ENCODE results near the gene NINJ1.

The NINJ1 gene

GRCh38 chr9:93169444-93169843 is 35.4 kb upstream of the NINJ1 start:
- H3K4me1 Mint-ChIP-seq (ENCODE audit: low read depth) = peaks cover 6% of the 10 kb centered on the region
- H3K36me3 Mint-ChIP-seq (ENCODE audit: low read depth) = no peaks in the 10 kb centered on the region
- no peak overlapping the region for H3K4me3 Mint-ChIP-seq
- intact Hi-C loops (cut with micrococcal nuclease) = no loop called here
- H3K27ac Mint-ChIP-seq = no peak overlapping the region
- H3K27me3 Mint-ChIP-seq = peaks cover 31% of the 10 kb centered on the region
- no peaks in the 10 kb centered on the region for H3K9me3 Mint-ChIP-seq

GRCh38 chr9:93168581-93168980 is 34.5 kb upstream of the NINJ1 start:
- Mint-ChIP-seq H3K27ac (no peak overlapping the region), H3K27me3 (peaks cover 28% of the 10 kb centered on the region), H3K9me3 (no peaks in the 10 kb centered on the region), H3K4me1 (ENCODE audit: low read depth) (peaks cover 6% of the 10 kb centered on the region), H3K4me3 (no peak overlapping the region), H3K36me3 (ENCODE audit: low read depth) (no peaks in the 10 kb centered on the region)
- intact Hi-C loops (cut with micrococcal nuclease) = no loop called here

DNA sequence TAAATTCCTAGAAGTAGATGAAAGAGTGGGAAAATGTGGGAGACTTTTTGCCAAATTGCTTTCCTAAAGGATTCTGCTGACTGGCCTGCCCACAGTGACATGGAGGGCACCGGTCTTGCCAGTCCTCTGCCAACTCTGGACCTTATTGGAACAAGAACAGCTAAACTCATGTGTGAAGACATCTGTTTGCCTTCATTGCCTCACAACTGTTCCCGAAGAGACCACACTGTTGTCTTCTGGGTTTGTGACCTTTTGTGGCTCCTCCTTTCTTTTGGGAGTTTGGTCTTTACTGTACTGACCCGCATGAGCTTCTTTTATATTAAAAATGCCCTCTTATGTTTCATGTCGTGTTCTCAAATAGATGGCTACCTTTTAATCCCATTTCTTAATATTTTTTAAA is 33.8 kb upstream of the NINJ1 start:
- peaks cover 28% of the 10 kb centered on the region for H3K27me3 Mint-ChIP-seq
- H3K36me3 Mint-ChIP-seq (ENCODE audit: low read depth) = no peaks in the 10 kb centered on the region
- no peak overlapping the region for H3K4me3 Mint-ChIP-seq
- no peaks in the 10 kb centered on the region for H3K9me3 Mint-ChIP-seq
- H3K27ac Mint-ChIP-seq = no peak overlapping the region
- intact Hi-C loops (cut with micrococcal nuclease) = no loop called here
- no peaks in the 10 kb centered on the region for H3K4me1 Mint-ChIP-seq (ENCODE audit: low read depth)

DNA sequence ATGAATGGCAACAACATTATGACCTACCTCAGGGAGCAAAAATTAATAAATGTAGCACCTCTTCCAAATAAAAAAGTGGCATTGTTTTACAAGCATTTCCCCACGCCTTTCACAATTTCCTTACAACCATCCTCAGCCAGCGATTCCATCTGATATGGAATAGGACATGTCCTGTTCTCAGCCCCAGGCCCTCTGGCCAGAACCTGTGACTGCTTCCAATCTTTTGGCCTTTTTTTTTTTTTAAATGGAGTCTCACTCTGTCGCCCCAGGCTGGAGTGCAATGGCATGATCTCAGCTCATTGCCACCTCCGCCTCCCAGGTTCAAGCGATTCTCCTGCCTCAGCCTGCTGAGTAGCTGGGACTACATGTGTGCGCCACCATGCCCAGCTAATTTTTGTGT is 33.1 kb upstream of the NINJ1 start:
- no peak overlapping the region for H3K4me3 Mint-ChIP-seq
- peaks cover 26% of the 10 kb centered on the region for H3K27me3 Mint-ChIP-seq
- H3K9me3 Mint-ChIP-seq = no peaks in the 10 kb centered on the region
- no peak overlapping the region for H3K27ac Mint-ChIP-seq
- no peaks in the 10 kb centered on the region for H3K4me1 Mint-ChIP-seq (ENCODE audit: low read depth)
- no peaks in the 10 kb centered on the region for H3K36me3 Mint-ChIP-seq (ENCODE audit: low read depth)
- intact Hi-C loops (cut with micrococcal nuclease) = no loop called here

DNA sequence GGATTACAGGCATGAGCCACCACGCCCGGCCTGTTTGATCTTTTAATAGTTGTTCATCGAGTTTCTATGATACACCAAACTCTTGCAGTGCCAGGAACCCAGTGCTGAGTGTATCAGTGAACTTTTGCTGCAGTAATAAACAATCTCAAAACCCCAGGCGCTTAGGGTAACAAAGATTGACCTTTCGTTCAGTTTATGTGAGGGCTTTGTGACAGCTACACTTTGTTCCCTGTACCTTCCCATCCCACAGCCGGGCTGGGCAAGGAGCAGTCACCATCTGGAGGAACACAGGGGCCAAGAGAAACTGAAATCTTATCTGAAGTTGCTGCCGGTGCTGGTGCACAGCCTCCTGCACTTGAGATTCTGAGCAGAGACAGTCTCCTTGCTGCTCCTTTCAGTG is 32.6 kb upstream of the NINJ1 start:
- intact Hi-C loops (cut with micrococcal nuclease) = no loop called here
- no peaks in the 10 kb centered on the region for H3K4me1 Mint-ChIP-seq (ENCODE audit: low read depth)
- no peak overlapping the region for H3K27ac Mint-ChIP-seq
- H3K4me3 Mint-ChIP-seq = no peak overlapping the region
- peaks cover 26% of the 10 kb centered on the region for H3K27me3 Mint-ChIP-seq
- H3K9me3 Mint-ChIP-seq = no peaks in the 10 kb centered on the region
- no peaks in the 10 kb centered on the region for H3K36me3 Mint-ChIP-seq (ENCODE audit: low read depth)

DNA sequence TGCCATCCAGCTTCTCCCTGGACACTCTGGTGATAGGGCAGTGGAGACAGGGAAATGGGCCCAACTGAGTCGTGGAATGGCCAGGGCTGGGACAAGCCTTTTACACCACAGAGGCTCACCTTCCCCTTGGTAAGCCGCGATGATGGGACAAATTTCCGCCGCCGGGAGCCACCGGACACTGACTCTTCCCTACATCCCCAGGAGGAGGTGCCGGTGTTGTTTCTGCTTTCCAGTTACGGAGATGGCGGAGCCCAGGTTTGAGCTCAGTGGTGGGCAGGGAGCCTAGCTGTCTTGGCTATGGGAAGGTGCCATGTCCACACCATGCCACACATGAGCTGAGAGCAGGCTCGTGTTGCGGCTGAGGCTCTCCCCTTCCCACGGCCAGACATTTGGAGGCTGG is 30.0 kb upstream of the NINJ1 start:
- intact Hi-C loops (cut with micrococcal nuclease) = no loop called here
- Mint-ChIP-seq H3K36me3 (ENCODE audit: low read depth) (no peaks in the 10 kb centered on the region), H3K9me3 (no peaks in the 10 kb centered on the region), H3K4me1 (ENCODE audit: low read depth) (peaks cover 10% of the 10 kb centered on the region), H3K4me3 (no peak overlapping the region), H3K27ac (no peak overlapping the region), H3K27me3 (peaks cover 23% of the 10 kb centered on the region)

DNA sequence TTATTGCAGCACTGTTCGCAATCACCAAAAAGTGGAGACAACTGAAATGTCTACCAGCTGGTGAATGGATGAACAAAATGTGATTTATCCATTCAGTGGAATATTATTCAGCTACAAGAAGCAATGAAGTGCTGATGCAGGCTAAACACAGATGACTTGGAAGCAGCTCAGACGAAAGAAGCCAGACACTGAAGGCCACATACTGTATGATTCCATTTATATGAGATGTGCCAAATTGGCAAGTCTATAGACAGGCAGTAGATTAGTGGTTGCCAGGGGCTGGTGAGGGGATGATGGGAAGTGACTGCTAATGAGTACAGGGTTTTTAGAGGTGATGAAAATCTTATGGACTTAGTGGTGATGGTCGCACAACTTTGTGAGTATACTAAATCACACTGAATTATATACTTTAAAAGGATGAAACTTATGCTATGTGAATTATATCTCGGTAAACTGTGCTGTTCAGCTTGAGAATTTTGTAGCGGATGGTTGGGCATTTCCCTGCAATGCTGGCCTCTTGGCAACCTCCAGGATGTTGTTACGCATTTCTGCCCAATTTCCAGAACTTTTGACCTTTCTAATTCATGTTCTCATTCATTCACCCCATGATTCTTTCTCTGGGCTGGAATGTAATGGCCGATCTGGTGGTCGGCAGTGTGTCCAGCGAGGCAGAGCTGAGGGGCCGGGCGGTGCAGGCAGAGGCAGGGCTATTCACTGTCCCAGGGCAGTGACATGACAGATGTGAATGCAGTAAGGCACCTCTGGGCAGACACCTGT is 27.9 kb upstream of the NINJ1 start:
- H3K36me3 Mint-ChIP-seq (ENCODE audit: low read depth) = no peaks in the 10 kb centered on the region
- H3K9me3 Mint-ChIP-seq = no peaks in the 10 kb centered on the region
- no peak overlapping the region for H3K4me3 Mint-ChIP-seq
- intact Hi-C loops (cut with micrococcal nuclease) = no loop called here
- H3K27me3 Mint-ChIP-seq = peaks cover 15% of the 10 kb centered on the region
- H3K4me1 Mint-ChIP-seq (ENCODE audit: low read depth) = peaks cover 10% of the 10 kb centered on the region
- H3K27ac Mint-ChIP-seq = no peak overlapping the region

DNA sequence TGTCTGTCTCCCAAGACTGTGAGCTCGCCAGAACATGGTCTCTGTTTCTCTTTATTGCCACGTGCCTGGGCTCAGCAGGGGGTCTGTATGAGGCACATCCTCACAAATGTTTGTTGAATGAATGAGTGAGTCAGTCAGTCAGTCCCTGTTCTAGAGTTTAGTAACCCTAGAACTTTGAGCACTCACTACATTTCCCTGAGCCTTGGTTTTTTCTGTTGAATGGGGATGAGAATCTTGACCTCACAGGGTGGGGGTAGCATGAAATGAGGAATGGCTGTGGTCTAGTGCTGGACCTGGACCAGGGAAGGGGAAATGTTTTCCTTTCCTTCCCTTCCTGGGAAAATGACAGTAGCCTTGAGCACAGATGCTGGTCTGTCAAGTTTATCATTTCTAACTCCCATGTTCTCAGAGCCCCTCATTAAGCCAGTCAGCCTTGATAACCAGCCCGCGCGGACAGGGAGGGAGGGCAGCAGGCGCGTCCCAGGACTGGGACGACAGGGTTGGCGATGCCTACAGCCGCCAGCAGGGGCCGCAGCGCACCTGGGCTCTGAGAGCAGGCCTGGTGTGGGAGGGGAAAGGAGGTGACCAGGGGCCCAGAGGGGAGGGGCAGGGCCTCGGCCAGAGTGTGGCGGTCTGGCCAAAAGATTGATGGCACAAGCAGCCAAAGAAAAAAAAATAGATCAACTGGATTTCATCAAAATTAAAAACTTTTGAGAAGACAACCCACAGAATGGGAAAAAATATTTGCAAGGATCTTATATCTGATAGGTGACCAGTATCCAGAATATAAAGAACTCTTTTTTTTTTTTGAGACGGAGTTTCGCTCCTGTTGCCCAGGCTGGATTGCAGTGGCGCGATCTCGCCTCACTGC is 25.8 kb upstream of the NINJ1 start:
- Mint-ChIP-seq H3K27me3 (peaks cover 9% of the 10 kb centered on the region), H3K9me3 (no peaks in the 10 kb centered on the region), H3K4me1 (ENCODE audit: low read depth) (peaks cover 18% of the 10 kb centered on the region), H3K27ac (peak overlapping the region; percentile 30), H3K4me3 (no peak overlapping the region), H3K36me3 (ENCODE audit: low read depth) (no peaks in the 10 kb centered on the region)
- intact Hi-C loops (cut with micrococcal nuclease) = loop anchor here (1.0 kb wide), 1 partner anchor 142 kb away; no protein-coding TSS in a partner anchor

GRCh38 chr9:93156475-93157008 is 22.5 kb upstream of the NINJ1 start:
- no peak overlapping the region for H3K4me3 Mint-ChIP-seq
- no peaks in the 10 kb centered on the region for H3K9me3 Mint-ChIP-seq
- peaks cover 5% of the 10 kb centered on the region for H3K27me3 Mint-ChIP-seq
- peak overlapping the region; percentile 22 for H3K27ac Mint-ChIP-seq
- no peaks in the 10 kb centered on the region for H3K36me3 Mint-ChIP-seq (ENCODE audit: low read depth)
- intact Hi-C loops (cut with micrococcal nuclease) = no loop called here
- H3K4me1 Mint-ChIP-seq (ENCODE audit: low read depth) = peaks cover 18% of the 10 kb centered on the region

DNA sequence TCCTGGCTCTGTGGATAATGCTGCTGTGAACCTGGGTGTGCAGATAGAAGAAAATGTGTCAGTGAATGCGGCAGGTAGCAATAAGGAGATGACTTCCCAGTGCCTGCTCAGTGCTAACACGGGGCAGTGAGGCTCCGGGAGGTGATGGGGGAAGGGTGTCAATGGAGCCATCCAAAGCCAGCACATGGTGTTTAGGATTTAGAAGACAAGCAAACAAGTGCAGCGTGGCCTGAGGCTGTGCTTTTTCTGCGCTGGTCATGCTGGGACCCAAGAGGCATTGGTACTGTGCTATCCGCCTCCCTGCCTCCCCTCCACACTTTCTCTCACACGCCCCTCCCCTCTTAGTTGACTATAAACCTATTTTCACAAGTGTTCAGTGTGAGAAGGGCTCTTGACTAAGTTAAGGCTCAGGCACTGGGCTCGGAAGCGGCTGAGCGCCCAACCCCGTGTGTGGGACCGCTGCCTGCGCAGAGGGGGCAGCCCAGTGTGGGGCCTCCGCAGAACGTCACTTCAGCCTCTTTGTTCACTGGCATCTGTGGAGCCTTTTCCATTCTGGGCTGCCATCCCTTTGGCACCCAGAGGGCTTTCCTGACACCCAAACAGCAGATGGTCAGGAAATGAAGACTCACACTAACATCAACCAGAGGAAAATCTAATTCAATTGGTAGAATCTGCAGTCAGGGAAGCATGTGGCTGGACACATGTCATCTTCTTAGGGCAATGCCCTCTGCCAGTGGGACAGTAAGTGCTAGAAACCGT is 21.8 kb upstream of the NINJ1 start:
- Mint-ChIP-seq H3K4me3 (no peak overlapping the region), H3K27ac (peak overlapping the region; percentile 22), H3K9me3 (no peaks in the 10 kb centered on the region), H3K4me1 (ENCODE audit: low read depth) (peaks cover 24% of the 10 kb centered on the region), H3K36me3 (ENCODE audit: low read depth) (no peaks in the 10 kb centered on the region), H3K27me3 (peaks cover 6% of the 10 kb centered on the region)
- intact Hi-C loops (cut with micrococcal nuclease) = no loop called here

- H3K9me3 Mint-ChIP-seq = no peaks in the 10 kb centered on the region
- peaks cover 24% of the 10 kb centered on the region for H3K4me1 Mint-ChIP-seq (ENCODE audit: low read depth)
- peaks cover 5% of the 10 kb centered on the region for H3K27me3 Mint-ChIP-seq
- H3K36me3 Mint-ChIP-seq (ENCODE audit: low read depth) = no peaks in the 10 kb centered on the region
- no peak overlapping the region for H3K4me3 Mint-ChIP-seq
- no peak overlapping the region for H3K27ac Mint-ChIP-seq
- intact Hi-C loops (cut with micrococcal nuclease) = no loop called here
These were observed 20.3 kb upstream of the NINJ1 start for GRCh38 chr9:93154293-93154903.

- Mint-ChIP-seq H3K27ac (peak overlapping the region; percentile 81), H3K36me3 (ENCODE audit: low read depth) (peaks cover 6% of the 10 kb centered on the region), H3K9me3 (peaks cover 9% of the 10 kb centered on the region), H3K4me1 (ENCODE audit: low read depth) (peaks cover 30% of the 10 kb centered on the region), H3K27me3 (peaks cover 2% of the 10 kb centered on the region), H3K4me3 (no peak overlapping the region)
- intact Hi-C loops (cut with micrococcal nuclease) = loop anchor here (2.0 kb wide), 1 partner anchor 42 kb away; no protein-coding TSS in a partner anchor
These were observed 17.2 kb upstream of the NINJ1 start for GRCh38 chr9:93151097-93151784.

GRCh38 chr9:93149361-93149760 is 15.3 kb upstream of the NINJ1 start:
- H3K4me1 Mint-ChIP-seq (ENCODE audit: low read depth) = peaks cover 34% of the 10 kb centered on the region
- H3K36me3 Mint-ChIP-seq (ENCODE audit: low read depth) = peaks cover 6% of the 10 kb centered on the region
- H3K4me3 Mint-ChIP-seq = no peak overlapping the region
- peaks cover 9% of the 10 kb centered on the region for H3K9me3 Mint-ChIP-seq
- H3K27ac Mint-ChIP-seq = peak overlapping the region; percentile 81
- intact Hi-C loops (cut with micrococcal nuclease) = loop anchor here (1.0 kb wide), 1 partner anchor 15 kb away; the partner anchor contains the start of gene NINJ1
- peaks cover 4% of the 10 kb centered on the region for H3K27me3 Mint-ChIP-seq

Measured in dendritic cell treated with granulocyte-macrophage colony-stimulating factor and Interleukin-4, amounts not matched to agents 40 ng/mL and 50 ng/mL, for 4 days (primary cell).